ENCODE measurements around the gene AP2A1.

DNA sequence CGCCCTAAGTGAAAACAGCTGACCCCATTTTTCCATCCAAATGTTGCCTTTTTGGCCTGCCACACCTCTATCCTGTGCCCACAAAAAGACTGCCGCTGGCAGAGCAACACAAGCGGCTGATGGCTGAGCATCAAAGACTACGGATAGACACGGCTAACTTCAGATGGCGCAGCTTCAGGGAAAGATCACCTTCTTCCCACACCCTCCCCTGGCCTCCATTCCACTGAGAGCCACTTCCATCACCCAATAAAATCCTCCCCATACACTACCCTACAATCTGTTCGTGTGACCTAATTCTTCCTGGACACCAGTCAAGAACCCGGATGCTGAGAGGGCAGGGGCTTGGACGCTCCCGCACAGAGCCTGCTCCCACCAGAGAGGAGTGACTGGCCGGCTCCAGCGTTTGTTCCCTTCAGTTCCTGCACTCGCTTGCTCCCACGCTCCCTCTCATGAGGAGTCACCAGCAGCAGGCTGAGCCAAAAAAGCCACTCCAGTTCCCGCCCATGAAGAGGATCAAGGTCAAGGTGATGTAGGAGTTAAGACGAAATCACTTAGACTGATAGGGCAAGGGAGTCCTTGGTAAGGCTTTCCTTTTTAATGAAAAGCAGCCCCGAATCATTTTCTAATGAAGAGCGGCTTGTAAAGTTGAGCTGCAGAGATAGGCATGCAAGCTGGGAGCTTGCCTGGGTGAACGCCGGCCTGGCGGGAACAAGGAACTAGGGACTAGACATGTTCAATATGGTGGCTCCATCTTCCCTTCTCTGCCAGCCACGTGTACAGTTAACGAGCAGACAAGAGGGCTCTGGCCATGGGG is 39.4 kb upstream of the AP2A1 start:
- TF ChIP-seq PBX3 (CRISPR knock-in tag; IDR thresholded peaks at IDR 0.05; ENCODE audit: borderline replicate concordance), result no peak
- no peak for TF ChIP-seq KDM1A (CRISPR knock-in tag; IDR thresholded peaks at IDR 0.05)
- TF ChIP-seq ZBTB1 (CRISPR knock-in tag; IDR thresholded peaks at IDR 0.05; ENCODE audit: borderline replicate concordance), result no peak
- TF ChIP-seq, protein P1, sequence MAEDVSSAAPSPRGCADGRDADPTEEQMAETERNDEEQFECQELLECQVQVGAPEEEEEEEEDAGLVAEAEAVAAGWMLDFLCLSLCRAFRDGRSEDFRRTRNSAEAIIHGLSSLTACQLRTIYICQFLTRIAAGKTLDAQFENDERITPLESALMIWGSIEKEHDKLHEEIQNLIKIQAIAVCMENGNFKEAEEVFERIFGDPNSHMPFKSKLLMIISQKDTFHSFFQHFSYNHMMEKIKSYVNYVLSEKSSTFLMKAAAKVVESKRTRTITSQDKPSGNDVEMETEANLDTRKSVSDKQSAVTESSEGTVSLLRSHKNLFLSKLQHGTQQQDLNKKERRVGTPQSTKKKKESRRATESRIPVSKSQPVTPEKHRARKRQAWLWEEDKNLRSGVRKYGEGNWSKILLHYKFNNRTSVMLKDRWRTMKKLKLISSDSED (CRISPR knock-in tag; IDR thresholded peaks at IDR 0.05), result no peak
- TF ChIP-seq, protein P2, sequence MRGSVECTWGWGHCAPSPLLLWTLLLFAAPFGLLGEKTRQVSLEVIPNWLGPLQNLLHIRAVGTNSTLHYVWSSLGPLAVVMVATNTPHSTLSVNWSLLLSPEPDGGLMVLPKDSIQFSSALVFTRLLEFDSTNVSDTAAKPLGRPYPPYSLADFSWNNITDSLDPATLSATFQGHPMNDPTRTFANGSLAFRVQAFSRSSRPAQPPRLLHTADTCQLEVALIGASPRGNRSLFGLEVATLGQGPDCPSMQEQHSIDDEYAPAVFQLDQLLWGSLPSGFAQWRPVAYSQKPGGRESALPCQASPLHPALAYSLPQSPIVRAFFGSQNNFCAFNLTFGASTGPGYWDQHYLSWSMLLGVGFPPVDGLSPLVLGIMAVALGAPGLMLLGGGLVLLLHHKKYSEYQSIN (CRISPR knock-in tag; IDR thresholded peaks at IDR 0.05; ENCODE audit: borderline replicate concordance), result no peak
- no peak for TF ChIP-seq TARDBP (CRISPR knock-in tag; IDR thresholded peaks at IDR 0.05)
- no peak for TF ChIP-seq ZNF501 (CRISPR knock-in tag; IDR thresholded peaks at IDR 0.05)
- no peak for TF ChIP-seq SYNCRIP (IDR thresholded peaks at IDR 0.05; ENCODE audit: insufficient read depth, low read depth, low read length)
